HG02678 (cell line): ENCODE measurements around the gene NEDD8.
"Not testable (repeated sequence)": the region's sequence is repeated elsewhere in the genome, so short reads cannot be mapped to it uniquely, and the experiment has no call there.

Experiments
- ATAC-seq: cut with Tn5 transposase; IDR thresholded peaks from one replicate; pipeline ENCODE4 v1.9.1; 2021; ENCODE audit warnings: mild to moderate bottlenecking, moderate library complexity; ENCODE audit not compliant: unreplicated experiment

Gene NEDD8

DNA sequence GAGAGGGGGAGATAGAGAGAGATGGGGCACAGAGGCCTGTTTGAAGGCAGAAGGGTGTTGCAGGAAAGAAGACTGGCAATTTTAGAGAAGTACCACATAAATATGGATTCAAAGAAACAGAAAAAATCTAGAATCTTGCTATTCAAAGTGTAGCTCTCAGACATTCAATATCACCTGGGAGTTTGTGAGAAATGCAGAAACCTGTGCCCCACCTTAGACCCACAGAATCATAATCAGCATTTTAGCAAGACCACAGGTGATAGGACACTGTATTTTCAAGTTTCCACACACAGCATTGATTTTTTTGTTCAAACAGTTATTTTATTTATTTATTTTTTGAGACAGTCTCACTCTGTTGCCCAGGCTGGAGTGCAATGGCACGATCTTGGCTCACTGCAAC lies 3.3 kb downstream of the NEDD8 start:
- ATAC-seq: no peak

DNA sequence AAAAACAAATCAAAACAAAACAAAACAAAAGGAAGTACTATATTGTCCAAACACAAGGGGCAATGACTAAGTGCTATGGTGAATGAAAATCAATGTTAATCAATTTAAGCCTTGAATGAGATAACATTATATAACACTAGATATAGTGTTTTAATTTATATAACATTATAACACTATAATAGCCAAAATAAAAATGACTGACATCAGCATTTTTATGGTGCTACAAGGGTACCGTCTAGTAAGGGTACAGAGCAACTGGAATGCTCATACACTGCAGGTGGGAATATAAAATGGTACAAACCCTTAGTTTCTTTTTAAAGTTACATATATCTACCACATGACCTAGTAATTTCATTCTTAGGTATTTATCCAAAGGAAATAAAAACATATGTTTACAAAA lies 5.7 kb downstream of the NEDD8 start:
- ATAC-seq: no peak

GRCh38 chr14:24224618-24225071 lies 7.5 kb downstream of the NEDD8 start:
- ATAC-seq: no peak

DNA sequence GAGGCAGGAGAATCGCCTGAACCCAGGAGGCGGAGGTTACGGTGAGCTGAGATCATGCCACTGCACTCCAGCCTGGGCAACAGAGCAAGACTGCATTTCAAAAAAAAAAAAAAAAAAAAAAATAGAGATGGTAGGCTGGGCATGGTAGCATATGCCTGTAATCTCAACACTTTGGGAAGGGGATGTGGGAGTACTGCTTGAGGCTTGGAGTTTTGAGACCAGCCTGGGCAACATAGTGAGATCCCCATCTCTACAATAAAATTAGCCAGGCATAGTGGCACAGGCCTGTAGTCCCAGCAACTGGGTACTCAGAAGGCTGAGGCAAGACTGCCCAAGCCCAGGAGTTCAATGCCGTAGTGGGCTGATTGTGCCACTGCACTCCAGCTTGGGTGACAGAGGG lies 9.2 kb downstream of the NEDD8 start:
- not testable (repeated sequence) for ATAC-seq

DNA sequence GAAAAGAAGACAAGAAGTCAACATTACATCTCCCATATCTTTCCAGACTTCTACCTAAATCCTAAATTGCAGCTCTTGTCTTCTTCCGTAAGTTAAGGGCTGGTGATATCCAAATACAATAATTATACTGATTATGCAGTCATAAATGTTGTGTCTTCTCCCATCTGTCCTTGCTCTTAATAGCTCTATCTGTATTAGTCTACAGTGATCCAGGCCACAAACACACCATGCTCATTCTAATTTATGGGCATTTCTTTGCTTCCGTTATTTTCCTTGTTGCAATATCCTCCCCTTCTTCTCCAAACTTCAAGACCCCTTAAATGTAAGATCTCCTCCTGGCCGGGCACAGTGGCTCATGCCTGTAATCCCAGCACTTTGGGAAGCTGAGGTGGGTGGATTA lies 12.6 kb downstream of the NEDD8 start:
- ATAC-seq: no peak

- no peak for ATAC-seq
Measured at GRCh38 chr14:24219080-24219479, 13.1 kb downstream of the NEDD8 start.

GRCh38 chr14:24216876-24217275 lies 15.3 kb downstream of the NEDD8 start:
- ATAC-seq: not testable (repeated sequence)

DNA sequence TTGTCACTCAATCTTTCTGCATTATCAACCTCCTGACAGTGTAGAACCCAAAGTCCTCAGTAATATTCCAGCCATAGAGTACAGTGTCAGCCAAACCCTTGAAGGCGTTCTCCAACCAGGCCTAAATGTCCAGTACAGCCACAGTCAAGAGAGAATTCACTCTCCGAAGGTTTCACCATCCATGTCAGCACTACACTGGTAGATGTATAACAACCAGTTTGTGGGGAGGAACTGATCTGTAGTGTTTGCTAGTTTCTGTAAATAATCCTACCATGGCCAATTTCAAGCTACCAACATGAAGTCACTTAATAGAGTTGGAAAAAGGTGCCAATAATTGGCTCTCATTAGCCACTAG lies 15.8 kb downstream of the NEDD8 start:
- no peak for ATAC-seq

DNA sequence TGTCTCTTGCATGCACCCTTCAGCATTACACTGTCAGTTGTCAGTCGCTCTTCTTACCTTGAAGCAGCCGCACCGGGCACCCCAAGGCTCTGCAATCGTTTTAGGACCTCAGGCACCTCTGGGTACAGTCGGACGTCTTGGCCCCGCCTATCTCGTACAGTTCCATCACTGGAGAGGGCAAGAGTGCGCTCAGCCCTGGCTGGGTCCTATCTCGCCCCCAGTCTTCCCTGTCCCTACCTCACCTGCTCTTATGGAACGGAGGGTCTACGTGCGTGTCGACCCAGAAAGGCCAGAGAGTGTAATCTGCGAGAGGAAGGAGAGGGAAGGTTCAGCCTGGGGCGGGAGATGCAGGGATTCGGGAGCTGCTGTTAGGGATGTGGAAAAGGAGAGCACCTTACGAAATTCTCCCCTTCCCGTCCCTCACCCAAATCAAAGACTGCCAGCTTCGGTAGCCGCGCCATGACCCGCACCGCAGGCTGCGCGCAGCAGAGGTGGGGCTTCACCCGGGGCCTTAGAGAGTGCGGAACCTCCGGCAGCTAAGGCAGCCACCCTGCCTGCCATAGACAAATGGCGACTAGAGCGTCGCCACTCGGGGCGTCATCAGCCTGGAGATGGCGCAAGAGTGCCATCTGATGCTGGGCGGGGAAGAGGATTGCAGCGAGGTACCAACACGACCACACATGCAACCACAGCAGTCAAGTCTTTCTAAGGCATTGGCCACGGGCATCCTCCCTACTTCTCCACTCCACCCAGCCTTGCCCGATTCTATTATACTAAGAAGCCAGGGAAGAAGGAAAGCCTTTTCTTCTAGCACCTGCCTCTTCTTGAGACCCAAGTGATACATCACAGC lies 16.4 kb downstream of the NEDD8 start, which contains the start of gene MDP1:
Gene MDP1 (minus strand): TSS at position 572 of the 850 bp plus-strand sequence. CDS start 111 bp downstream, at position 461.
- peak; percentile 58 for ATAC-seq

- ATAC-seq: no peak
Measured at GRCh38 chr14:24213866-24214662, 18.1 kb downstream of the NEDD8 start.

DNA sequence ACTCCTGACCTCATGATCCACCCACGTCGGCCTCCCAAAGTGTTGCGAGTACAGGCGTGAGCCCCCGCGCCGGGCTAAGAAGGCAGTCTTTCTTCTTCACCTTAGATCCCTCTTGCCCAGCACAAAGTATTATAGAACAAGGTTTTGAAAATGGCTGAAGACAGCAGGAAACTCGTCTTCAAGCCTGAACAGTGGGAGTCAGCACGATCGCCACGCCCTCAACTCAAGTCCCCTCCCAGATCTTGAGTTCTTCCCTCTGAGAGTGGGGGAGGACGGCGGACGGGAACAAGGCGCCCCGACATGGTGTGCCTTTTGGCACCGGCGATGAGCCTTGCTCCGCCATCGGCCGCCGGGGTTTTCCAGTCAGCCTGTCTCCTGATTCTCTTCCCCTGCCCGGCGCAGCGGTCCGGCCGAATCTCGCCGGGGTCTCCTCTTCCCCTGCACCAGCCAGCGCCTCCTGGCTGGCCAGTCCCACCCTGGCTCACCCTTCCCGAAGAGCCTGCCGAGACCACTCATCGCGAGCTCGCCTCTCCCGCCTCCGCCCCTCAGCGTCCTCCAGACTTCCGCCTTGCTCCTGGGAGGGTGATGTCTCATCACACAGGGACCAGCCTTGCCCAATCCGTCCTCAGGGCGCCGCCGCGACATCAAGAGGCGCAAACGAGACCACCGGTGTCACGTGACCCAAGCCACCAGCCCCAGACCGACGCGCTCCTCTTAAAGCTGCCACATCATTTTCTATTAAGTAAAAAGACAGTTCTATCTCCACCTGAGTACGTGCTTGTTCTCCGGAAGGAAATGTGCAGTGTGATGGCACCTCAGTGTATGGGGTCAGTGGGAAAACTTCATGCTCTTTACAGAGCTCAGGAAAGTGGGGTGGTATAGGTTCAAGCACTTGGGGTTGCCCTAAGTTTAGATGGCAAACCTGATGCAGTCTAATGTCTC lies 19.0 kb downstream of the NEDD8 start, which contains the start of gene CHMP4A:
Gene CHMP4A (minus strand): TSS at position 565 of the 942 bp plus-strand sequence. CDS start 49 bp downstream, at position 516.
- ATAC-seq: peak; percentile 81

- no peak for ATAC-seq
Measured at GRCh38 chr14:24211311-24211710, 20.9 kb downstream of the NEDD8 start.

DNA sequence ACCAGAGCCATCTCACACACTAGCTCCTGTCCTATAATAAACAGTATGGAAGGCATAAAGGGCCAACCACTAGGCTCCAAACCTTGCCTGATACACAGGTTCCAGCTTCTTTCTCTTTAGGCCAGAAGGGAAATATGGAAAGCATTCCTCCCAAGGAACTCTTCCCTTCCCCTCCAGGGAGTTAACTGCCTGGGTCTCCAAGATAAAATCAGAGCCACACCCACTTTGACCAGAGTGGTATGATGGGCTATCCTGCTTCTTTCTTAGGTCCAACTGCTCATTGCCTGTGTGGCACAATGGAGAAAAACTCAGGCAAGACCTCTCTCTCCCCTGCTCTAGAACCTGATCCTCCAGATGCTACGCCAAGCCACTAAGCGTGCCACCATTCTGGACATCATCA lies 24.5 kb downstream of the NEDD8 start:
- no peak for ATAC-seq

DNA sequence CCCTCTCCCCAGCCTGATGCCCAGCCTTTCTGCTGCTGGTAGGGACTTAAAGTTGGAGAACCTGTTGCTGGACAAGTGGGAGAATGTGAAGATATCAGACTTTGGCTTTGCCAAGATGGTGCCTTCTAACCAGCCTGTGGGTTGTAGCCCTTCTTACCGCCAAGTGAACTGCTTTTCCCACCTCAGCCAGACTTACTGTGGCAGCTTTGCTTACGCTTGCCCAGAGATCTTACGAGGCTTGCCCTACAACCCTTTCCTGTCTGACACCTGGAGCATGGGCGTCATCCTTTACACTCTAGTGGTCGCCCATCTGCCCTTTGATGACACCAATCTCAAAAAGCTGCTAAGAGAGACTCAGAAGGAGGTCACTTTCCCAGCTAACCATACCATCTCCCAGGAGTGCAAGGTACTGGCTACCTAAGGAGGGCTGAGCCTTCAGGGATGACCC lies 25.0 kb downstream of the NEDD8 start:
- no peak for ATAC-seq

GRCh38 chr14:24206260-24207103 lies 25.7 kb downstream of the NEDD8 start:
- ATAC-seq: no peak

- ATAC-seq: no peak
Measured at GRCh38 chr14:24204163-24205146, 27.7 kb downstream of the NEDD8 start.

GRCh38 chr14:24203249-24203886 lies 28.8 kb downstream of the NEDD8 start:
- ATAC-seq: not testable (repeated sequence)

GRCh38 chr14:24202538-24202937 lies 29.6 kb downstream of the NEDD8 start:
- not testable (repeated sequence) for ATAC-seq
